PC-3 (cell line): ENCODE measurements around the gene COA6.

ENCODE experiments used
- EZH2phosphoT487 ChIP-seq: fragments of 300-600 bp; sonication (generic); IDR thresholded peaks from 2 replicates; pipeline ENCODE4 v1.6.1; 2018; ENCODE audit warnings: mild to moderate bottlenecking, antibody characterized with exemption, low read length, borderline replicate concordance
- TF ChIP-seq, protein P1 (sequence below): fragments of 300-600 bp; sonication (generic); conservative IDR thresholded peaks from 2 replicates; pipeline ENCODE4 v1.5.1; 2017; ENCODE audit warnings: antibody characterized with exemption, low read depth, mild to moderate bottlenecking, low read length

DNA sequence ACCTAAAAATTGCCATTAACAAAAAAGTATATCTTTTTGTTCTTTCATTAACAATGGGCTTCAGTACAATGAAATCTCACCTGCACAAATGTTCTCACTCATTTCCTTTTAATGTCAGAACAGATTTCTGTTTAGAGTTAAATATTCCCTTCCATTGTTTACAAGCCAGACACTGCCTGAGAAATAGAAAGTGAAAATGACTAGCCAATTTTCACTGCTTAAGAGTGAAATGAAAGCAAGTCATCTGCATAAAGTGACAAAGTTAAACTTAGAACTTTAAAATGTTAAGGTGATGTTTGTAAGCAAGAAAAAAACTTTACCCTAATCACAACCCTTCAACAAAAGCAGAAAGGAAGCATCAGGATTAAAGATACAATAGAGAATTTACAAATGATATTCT, 27.5 kb downstream of the COA6 start:
- TF ChIP-seq, protein P1, sequence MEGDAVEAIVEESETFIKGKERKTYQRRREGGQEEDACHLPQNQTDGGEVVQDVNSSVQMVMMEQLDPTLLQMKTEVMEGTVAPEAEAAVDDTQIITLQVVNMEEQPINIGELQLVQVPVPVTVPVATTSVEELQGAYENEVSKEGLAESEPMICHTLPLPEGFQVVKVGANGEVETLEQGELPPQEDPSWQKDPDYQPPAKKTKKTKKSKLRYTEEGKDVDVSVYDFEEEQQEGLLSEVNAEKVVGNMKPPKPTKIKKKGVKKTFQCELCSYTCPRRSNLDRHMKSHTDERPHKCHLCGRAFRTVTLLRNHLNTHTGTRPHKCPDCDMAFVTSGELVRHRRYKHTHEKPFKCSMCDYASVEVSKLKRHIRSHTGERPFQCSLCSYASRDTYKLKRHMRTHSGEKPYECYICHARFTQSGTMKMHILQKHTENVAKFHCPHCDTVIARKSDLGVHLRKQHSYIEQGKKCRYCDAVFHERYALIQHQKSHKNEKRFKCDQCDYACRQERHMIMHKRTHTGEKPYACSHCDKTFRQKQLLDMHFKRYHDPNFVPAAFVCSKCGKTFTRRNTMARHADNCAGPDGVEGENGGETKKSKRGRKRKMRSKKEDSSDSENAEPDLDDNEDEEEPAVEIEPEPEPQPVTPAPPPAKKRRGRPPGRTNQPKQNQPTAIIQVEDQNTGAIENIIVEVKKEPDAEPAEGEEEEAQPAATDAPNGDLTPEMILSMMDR: no peak
- no peak for TF ChIP-seq EZH2phosphoT487
